Measurements from ENCODE around the gene USP31.

The USP31 gene

DNA sequence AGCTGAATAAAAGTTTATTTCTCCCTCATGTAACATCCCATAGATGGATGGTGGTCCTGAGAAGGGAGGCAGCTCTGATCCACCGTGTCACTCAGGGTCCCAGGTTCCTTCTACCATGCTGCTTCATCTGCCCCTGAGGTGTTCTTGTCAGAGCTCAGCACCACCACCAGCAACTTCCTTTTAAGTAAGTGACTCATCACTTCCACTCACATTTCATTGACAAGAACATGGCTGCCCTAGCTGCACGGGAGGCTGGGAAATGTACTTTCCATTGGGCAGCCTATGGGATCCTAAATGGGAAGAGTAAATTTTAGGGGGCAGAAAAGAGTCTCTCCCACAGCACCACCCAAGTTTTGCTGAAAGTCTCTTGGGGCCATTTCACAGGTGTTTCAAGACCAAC, 134.7 kb downstream of the USP31 start:
- TF ChIP-seq, protein P1, sequence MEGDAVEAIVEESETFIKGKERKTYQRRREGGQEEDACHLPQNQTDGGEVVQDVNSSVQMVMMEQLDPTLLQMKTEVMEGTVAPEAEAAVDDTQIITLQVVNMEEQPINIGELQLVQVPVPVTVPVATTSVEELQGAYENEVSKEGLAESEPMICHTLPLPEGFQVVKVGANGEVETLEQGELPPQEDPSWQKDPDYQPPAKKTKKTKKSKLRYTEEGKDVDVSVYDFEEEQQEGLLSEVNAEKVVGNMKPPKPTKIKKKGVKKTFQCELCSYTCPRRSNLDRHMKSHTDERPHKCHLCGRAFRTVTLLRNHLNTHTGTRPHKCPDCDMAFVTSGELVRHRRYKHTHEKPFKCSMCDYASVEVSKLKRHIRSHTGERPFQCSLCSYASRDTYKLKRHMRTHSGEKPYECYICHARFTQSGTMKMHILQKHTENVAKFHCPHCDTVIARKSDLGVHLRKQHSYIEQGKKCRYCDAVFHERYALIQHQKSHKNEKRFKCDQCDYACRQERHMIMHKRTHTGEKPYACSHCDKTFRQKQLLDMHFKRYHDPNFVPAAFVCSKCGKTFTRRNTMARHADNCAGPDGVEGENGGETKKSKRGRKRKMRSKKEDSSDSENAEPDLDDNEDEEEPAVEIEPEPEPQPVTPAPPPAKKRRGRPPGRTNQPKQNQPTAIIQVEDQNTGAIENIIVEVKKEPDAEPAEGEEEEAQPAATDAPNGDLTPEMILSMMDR (IDR thresholded peaks at IDR 0.05; ENCODE audit: control insufficient read depth, insufficient read depth, low read depth, low read length, missing control alignments) = no peak
- no peak for DNase-seq (ENCODE audit: low read depth)
- no peak overlapping the region for H3K4me3 ChIP-seq (ENCODE audit: control insufficient read depth, low read depth, low read length)
